CD4-positive, alpha-beta T cell treated with Interleukin-15 for 4 hours (primary cell): ENCODE measurements around the gene SHPK.

Source experiments
- DNase-seq: peaks from one replicate; pipeline ENCODE4 v3.0.0-alpha.2; 2020; ENCODE audit warnings: low spot score

Gene SHPK

DNA sequence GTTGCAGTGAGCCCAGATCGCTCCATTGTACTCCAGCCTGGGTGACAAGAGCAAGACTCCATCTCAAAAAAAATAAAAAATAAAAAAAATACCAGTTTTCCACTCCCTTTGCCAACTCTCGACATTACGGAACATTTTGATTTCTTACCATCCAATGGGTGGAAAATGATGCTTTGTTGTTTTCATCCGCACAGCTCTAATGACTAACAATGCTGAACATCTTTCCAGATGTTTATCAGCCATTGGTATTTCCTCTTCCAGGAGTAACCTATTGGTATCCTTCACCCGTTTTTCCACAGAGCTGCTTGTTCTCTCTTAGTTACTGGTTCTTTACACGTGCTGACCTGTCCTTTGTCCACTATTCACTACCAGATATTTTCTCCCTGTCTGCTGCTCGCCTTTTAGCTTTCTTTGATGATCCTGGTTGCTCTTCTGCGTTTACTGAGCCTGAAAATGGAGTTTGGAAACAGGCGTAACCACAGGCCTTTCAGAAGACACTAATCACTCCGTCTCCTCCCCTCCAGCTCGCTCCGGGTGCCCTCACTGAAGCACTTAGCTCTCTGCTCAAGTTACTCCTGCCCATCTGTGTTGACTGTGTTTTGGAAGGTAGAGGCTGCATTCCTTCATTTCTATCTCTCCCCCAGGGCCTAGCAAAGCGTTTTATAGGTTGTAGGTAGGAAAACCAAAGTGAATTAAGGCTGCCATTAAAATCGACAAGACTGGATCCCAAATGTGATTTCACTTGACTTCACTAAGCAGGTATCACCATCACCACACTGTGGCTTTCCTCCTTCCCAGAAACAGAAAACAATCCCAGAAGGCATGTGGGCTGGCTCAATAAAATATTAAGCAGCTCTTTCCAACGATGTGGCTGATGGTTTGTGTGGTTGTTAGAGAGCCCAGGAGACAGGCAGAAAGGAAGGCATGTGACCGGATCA, 8.9 kb downstream of the SHPK start:
- DNase-seq = no peak

DNA sequence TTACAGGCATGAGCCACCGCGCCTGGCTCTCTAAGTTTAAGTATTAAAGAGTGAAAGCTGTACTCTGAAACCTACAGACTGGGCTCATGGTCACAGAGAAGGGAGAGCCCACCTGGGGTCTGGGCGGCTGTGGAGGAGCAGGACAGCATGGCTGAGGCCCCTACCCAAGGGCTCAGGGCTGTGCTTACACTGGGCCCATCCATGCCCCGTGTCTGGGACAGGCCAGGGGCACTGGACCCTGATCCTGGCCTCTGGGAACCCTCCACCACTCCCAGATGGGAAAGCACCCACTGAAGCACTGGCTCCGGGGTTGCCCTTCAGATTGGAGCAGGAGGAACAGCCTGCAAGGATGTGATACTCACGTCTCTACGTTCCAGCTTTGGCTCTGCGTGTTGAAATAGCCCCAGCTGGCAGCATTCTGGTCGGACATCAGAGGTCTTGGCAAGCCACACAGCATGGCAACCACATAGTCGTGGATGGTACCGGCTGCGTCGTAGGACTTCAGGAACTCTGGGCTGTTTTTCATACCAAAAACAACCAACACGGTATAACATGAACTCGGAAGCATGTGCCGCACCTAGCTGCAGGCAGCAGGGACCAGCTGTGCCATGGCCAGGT, 13.0 kb downstream of the SHPK start:
- no peak for DNase-seq

- DNase-seq = no peak
These were observed 14.8 kb downstream of the SHPK start for GRCh38 chr17:3621146-3621720.

GRCh38 chr17:3615160-3615870, 20.7 kb downstream of the SHPK start:
- no peak for DNase-seq

DNA sequence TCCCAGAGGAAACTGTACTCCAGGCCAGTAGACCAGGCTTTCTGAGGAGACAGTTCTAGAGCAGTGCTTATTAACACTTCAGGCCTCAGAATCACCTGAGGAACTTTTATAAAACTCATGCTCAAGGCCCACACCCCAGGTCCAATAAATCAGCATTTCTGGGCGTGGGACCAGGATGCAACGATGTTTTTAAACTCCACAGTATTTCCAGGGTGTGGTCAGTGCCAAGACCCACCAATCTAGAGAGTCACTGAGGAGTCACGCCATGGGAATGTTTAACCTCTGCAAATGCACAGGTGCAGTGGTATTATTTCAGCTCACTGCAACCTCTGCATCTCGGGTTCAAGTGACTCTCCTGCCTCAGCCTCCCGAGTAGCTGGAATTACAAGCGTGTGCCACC, 22.9 kb downstream of the SHPK start:
- DNase-seq = no peak

- DNase-seq = no peak
These were observed 25.5 kb downstream of the SHPK start for GRCh38 chr17:3610523-3610922.

- no peak for DNase-seq
These were observed 26.4 kb downstream of the SHPK start for GRCh38 chr17:3609689-3610088.

DNA sequence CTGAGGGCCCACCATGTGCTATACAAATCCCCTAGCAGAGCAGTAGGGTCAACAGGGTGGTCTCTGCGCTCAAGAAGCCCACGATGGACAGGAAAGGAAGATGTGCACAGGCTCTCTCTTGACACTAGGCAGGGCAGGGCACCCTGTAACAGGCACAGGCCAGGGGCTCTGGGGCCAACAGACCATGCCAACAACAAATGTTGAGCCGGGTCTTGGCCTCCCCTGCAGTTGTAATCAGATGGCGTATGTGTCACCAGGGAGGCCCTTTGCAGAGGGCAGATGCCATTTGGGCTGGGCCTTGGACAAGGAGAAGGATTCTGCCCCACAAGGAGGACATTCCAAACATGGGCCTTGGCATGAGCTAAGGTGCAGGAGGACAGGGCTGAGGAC, 32.2 kb downstream of the SHPK start:
- DNase-seq = no peak

GRCh38 chr17:3603119-3603869, 32.8 kb downstream of the SHPK start:
- DNase-seq = no peak

GRCh38 chr17:3602499-3602898, 33.6 kb downstream of the SHPK start:
- DNase-seq = peak; percentile 4

- DNase-seq = no peak
These were observed 35.4 kb downstream of the SHPK start for GRCh38 chr17:3600529-3601205.

DNA sequence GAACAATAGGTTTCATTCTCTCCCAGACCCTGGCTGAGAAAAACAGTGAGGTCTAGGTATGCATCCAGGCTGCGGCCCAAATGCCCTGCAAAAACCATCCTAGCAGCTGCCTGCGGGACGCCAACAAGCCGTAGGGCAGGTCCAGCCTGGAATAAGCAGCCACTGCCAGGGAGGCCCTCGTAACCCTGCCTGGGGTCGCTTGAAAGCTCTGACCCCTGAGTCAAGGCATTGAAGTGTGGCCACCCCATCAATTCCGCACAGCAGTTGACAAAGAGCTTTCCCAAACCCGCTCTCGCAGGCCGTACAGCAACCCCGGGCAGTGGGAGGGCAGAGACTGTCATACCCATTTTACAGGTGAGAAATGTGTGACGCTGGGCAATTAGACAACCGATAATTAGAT, 38.0 kb downstream of the SHPK start:
- DNase-seq = no peak

DNA sequence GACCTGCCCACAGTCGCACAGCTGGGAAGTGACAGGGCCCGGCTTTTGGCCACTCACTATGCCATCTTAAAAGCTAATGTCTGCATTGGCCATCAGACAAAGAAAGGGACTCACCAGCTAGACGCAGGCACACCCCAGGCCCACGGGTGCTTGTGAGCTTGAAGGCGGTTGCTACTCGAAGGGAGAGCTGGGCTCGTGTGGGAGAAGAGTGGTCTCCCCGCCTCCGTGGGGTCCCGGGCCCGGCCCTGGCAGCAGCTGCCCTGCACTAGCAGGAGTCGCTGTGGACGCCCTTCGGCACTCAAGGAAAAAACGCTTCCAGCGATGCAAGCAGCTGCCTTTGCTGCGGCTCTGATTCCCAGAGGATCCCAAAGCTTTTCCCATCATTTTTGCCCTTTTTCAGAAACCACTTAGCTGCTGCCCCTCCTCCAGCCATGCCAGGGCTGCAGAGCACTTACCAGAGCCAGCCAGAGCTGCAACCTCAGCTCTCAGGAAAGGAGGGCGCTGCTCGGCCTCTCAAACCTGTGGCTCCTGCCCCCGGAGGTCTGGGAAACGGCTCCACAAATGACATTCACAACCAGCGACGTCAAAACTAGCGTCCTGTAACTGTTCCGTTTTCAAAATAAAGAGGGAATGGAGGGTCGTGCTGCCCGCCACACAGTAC, 39.1 kb downstream of the SHPK start:
- DNase-seq = no peak

- DNase-seq = no peak
These were observed 41.1 kb downstream of the SHPK start for GRCh38 chr17:3594976-3595375.

GRCh38 chr17:3594051-3594800, 41.8 kb downstream of the SHPK start:
- no peak for DNase-seq

DNA sequence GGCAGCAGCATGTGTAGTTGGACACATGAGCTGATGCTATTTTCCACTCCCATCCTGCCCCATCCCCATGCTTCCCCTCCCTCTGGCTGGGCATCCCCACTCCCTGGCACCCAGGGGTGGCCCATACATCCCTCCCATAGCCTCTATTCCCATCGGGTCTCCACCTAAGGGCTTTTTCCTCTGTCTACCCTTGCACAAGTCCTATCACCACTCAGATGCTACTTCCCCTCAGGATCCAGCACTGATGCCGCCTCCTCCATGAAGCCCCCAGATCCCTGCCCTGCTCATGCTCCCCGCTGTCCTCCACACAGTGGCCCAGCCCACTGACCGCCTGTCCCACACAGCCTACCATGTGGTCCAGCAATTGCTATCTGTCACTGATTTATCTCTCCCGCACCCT, 42.7 kb downstream of the SHPK start:
- no peak for DNase-seq

DNA sequence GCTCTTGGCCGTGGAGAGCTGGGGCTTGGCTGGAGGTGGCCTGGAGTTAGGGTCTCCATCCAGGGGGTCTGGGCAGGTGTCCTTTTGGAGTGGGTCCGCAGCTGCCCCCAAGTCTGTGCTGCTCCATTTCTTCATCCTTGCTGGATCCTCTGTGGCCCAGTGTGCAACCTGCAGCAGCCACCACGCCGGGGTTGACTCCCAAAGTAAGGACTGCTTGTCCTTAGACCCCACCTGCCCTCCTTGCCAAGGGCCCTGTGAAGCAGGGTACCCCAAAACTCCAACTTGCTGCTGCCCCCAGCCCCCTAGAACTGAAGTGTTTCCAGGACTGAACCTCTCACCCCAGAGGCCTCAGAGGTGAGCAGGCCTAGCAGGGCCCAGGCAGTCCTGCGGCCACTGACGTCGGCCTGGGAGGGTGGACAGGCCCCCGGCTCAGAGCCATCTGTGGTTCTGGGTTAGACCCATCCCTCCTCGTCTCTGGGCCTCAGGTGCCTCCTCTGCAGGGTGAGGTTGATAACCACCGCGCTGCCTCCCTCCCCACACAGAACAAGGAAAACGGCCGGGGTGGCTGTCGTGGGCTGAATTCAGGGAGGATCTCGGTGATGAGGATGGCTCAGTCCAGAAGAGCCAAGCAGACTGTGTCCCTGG, 43.7 kb downstream of the SHPK start:
- DNase-seq = no peak

- no peak for DNase-seq
These were observed 45.3 kb downstream of the SHPK start for GRCh38 chr17:3590768-3591167.

DNA sequence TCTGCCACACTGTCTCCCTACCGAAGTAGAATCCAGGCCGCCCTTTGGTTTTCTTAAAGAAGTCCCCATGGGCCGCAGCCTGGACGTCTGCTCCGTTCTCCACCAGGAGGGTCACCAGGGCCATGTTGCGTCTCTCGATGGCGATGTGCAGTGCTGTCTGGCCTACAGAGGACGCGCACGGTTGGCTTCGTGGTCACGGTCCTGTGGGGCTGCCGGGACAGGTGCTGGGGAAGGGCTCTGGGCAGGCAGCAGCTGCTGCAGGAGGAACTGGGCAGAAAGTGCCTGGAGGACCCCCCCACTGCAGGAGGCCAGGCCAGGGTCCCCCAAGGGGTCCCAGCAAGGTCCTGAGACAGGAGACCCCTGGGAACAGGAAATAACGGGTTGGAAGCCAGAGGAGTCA, 45.8 kb downstream of the SHPK start:
- no peak for DNase-seq

DNA sequence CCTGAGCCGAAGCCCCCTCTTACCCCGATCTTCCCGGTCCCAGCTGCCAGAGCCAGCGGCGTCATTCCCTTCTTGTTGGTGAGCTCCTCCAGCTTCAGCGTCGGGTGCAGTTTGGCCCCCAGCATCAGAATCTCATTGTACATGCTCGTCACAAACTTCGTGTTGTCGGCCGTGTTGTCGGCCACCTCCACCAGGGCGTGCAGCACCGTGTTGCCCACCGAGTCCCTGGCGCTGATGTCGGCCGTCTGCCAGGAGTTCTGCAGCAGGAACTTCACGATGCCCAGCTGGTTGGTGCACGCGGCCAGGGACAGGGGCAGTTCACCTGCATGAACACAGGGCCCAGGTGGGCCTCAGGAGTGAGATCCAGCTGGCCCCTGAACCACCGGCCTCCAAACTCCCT, 46.3 kb downstream of the SHPK start:
- DNase-seq = no peak
